Inflammatory macrophage (primary cell): ENCODE measurements around the gene HIPK1.
"Not testable (repeated sequence)": the region's sequence is repeated elsewhere in the genome, so short reads cannot be mapped to it uniquely, and the experiment has no call there.

Experiments
- DNase-seq, 2 donors: peaks; one replicate each; pipeline ENCODE4 v3.0.0-alpha.2; 2020 to 2022

HIPK1 gene

DNA sequence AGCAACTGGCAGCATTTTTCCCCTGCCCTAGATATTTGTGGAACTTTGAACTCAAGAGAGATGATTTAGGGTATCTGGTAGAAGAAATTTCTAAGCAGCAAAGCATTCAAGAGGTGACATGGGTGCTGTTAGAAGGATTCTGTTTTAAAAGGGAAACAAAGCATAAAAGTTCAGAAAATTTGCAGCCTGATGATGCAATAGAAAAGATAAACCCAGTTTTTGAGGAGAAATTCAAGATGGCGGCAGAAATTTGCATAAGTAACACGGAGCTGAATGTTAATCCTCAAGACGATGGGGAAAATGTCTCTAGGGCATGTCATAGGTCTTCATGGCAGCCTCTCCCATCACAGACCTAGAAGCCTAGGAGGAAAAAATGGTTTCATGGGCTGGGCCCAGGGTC, 90.6 kb downstream of the HIPK1 start:
- not testable (repeated sequence) for DNase-seq

GRCh38 chr1:114021665-114022099, 92.6 kb downstream of the HIPK1 start:
- no peak for DNase-seq

- no peak for DNase-seq
Observed at GRCh38 chr1:114022877-114023276, 93.8 kb downstream of the HIPK1 start.

GRCh38 chr1:114023377-114023776, 94.3 kb downstream of the HIPK1 start:
- no peak for DNase-seq

DNA sequence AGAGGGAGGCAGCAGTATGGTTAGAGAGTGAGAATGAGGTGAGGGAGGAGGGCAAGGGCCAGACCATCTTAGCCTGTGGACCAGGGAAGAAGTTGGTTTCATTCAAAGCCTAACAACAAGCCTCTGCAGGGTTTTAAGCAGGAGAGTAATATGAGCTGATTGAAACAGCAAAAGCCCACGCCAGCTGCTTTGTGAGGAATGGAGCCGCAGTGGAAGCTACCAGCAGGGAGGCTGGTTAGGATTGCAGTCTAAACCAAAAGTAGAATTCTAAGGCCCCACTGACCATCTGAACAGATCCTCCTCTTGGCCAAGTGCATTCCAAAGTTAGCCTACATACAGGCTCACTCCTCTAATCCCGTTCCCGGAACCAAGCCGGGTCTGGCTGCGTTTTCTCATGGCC, 94.9 kb downstream of the HIPK1 start:
- no peak for DNase-seq

GRCh38 chr1:114025609-114026401, 96.7 kb downstream of the HIPK1 start:
- no peak for DNase-seq

DNA sequence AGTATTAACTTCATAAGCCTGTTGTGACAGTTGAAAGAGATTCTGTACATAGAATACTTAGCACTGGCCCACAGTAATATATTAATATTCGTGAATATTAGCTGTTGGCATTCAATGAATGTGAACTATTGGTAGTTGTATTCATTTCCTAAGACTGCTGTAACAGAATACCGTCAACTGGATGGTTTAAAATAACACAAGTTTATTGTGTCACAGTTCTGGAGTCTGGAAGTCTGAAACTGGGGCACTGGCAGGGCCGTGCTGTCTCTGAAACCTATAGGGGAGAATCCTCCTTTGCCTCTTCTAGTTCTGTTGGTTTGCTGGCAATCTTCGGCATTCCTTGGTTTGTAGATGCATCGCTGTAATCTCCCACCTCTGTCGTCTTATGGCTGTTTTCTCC, 97.7 kb downstream of the HIPK1 start:
- no peak for DNase-seq
